ENCODE data around the gene DISP3. TPM values are rescaled to one million over a fixed set of nuclear protein-coding genes. Genes with fewer than 3 reads are reported as not detected.
"Not testable (repeated sequence)": the region's sequence is repeated elsewhere in the genome, so short reads cannot be mapped to it uniquely, and the experiment has no call there.

DISP3 gene
- polyA plus RNA-seq, 6 donors from 2014 or later, result 0.05 to 0.09 (median 0.05) TPM; not detected in 2

GRCh38 chr1:11569551-11569950 is 90.6 kb downstream of the DISP3 start:
- no peaks in the 10 kb centered on the region for H3K36me3 Mint-ChIP-seq
- H3K27ac Mint-ChIP-seq, result peak overlapping the region in 1 of 6 donors; percentile 28
- no peak overlapping the region for H3K4me3 Mint-ChIP-seq
- no peaks in the 10 kb centered on the region for H3K4me1 Mint-ChIP-seq
- DNase-seq, result no peak
- peaks cover 0 to 1% (median 0%) of the 10 kb centered on the region in 7 donors for H3K9me3 Mint-ChIP-seq
- ATAC-seq (ENCODE audit: low read depth in 2 of 2), result no peak
- H3K27me3 Mint-ChIP-seq, result peaks cover 18 to 36% (median 26%) of the 10 kb centered on the region in 3 donors

GRCh38 chr1:11569954-11570353 is 91.0 kb downstream of the DISP3 start:
- Mint-ChIP-seq H3K9me3 (peaks cover 0 to 1% (median 0%) of the 10 kb centered on the region in 7 donors), H3K4me1 (no peaks in the 10 kb centered on the region), H3K4me3 (no peak overlapping the region), H3K27ac (no peak overlapping the region), H3K36me3 (no peaks in the 10 kb centered on the region), H3K27me3 (peaks cover 18 to 36% (median 26%) of the 10 kb centered on the region in 3 donors)
- no peak for DNase-seq
- no peak for ATAC-seq (ENCODE audit: low read depth in 2 of 2)

GRCh38 chr1:11570821-11571380 is 91.9 kb downstream of the DISP3 start:
- H3K27me3 Mint-ChIP-seq, result peaks cover 18 to 38% (median 27%) of the 10 kb centered on the region in 3 donors

GRCh38 chr1:11571906-11572616 is 93.1 kb downstream of the DISP3 start:
- H3K9me3 Mint-ChIP-seq, result peaks cover 0 to 1% (median 0%) of the 10 kb centered on the region in 7 donors
- no peak overlapping the region for H3K4me3 Mint-ChIP-seq
- peaks cover 18 to 47% (median 38%) of the 10 kb centered on the region in 3 donors for H3K27me3 Mint-ChIP-seq
- no peak for DNase-seq
- H3K4me1 Mint-ChIP-seq, result no peaks in the 10 kb centered on the region
- H3K36me3 Mint-ChIP-seq, result no peaks in the 10 kb centered on the region
- no peak for ATAC-seq (ENCODE audit: low read depth in 2 of 2)
- no peak overlapping the region for H3K27ac Mint-ChIP-seq

More at GRCh38 chr1:11570821-11571380, 91.9 kb downstream of the DISP3 start:
- Mint-ChIP-seq H3K9me3 (peaks cover 0 to 1% (median 0%) of the 10 kb centered on the region in 7 donors), H3K36me3 (no peaks in the 10 kb centered on the region), H3K27ac (no peak overlapping the region), H3K4me1 (no peaks in the 10 kb centered on the region), H3K4me3 (no peak overlapping the region)
- ATAC-seq (ENCODE audit: low read depth in 2 of 2) (no peak), DNase-seq (no peak)

- H3K9me3 Mint-ChIP-seq, result peaks cover 0 to 1% (median 0%) of the 10 kb centered on the region in 7 donors
- H3K36me3 Mint-ChIP-seq, result no peaks in the 10 kb centered on the region
- H3K4me1 Mint-ChIP-seq, result no peaks in the 10 kb centered on the region
- no peak for DNase-seq
- H3K27ac Mint-ChIP-seq, result no peak overlapping the region
- H3K4me3 Mint-ChIP-seq, result peak overlapping the region in 1 of 8 donors; percentile 75
- no peak for ATAC-seq (ENCODE audit: low read depth in 2 of 2)
- peaks cover 17 to 51% (median 43%) of the 10 kb centered on the region in 3 donors for H3K27me3 Mint-ChIP-seq
Measured at GRCh38 chr1:11573116-11573692, 94.2 kb downstream of the DISP3 start.

- H3K36me3 Mint-ChIP-seq, result no peaks in the 10 kb centered on the region
- H3K4me3 Mint-ChIP-seq, result no peak overlapping the region
- H3K27ac Mint-ChIP-seq, result no peak overlapping the region
- H3K9me3 Mint-ChIP-seq, result no peaks in the 10 kb centered on the region
- ATAC-seq (ENCODE audit: low read depth in 2 of 2), result no peak
- DNase-seq, result no peak
- H3K4me1 Mint-ChIP-seq, result no peaks in the 10 kb centered on the region
- H3K27me3 Mint-ChIP-seq, result peaks cover 13 to 39% (median 31%) of the 10 kb centered on the region in 3 donors
Measured at GRCh38 chr1:11575553-11575952, 96.6 kb downstream of the DISP3 start.

GRCh38 chr1:11576109-11576875 is 97.3 kb downstream of the DISP3 start:
- H3K9me3 Mint-ChIP-seq, result no peaks in the 10 kb centered on the region
- H3K27ac Mint-ChIP-seq, result no peak overlapping the region
- H3K36me3 Mint-ChIP-seq, result no peaks in the 10 kb centered on the region
- H3K4me1 Mint-ChIP-seq, result no peaks in the 10 kb centered on the region
- no peak overlapping the region for H3K4me3 Mint-ChIP-seq
- ATAC-seq (ENCODE audit: low read depth in 2 of 2) (no peak), DNase-seq (no peak)
- H3K27me3 Mint-ChIP-seq, result peaks cover 17 to 33% (median 32%) of the 10 kb centered on the region in 3 donors

- no peak overlapping the region for H3K4me3 Mint-ChIP-seq
- peaks cover 0 to 2% (median 0%) of the 10 kb centered on the region in 7 donors for H3K9me3 Mint-ChIP-seq
- ATAC-seq (ENCODE audit: low read depth in 2 of 2) (no peak), DNase-seq (no peak)
- H3K27me3 Mint-ChIP-seq, result peaks cover 11 to 44% (median 30%) of the 10 kb centered on the region in 3 donors
- H3K4me1 Mint-ChIP-seq, result no peaks in the 10 kb centered on the region
- no peak overlapping the region for H3K27ac Mint-ChIP-seq
- no peaks in the 10 kb centered on the region for H3K36me3 Mint-ChIP-seq
Measured at GRCh38 chr1:11578004-11578403, 99.0 kb downstream of the DISP3 start.

- ATAC-seq (ENCODE audit: low read depth in 2 of 2) (no peak), DNase-seq (no peak)
- H3K4me3 Mint-ChIP-seq, result no peak overlapping the region
- H3K27ac Mint-ChIP-seq, result no peak overlapping the region
- peaks cover 0 to 2% (median 0%) of the 10 kb centered on the region in 7 donors for H3K9me3 Mint-ChIP-seq
- H3K4me1 Mint-ChIP-seq, result no peaks in the 10 kb centered on the region
- peaks cover 9 to 59% (median 34%) of the 10 kb centered on the region in 3 donors for H3K27me3 Mint-ChIP-seq
- H3K36me3 Mint-ChIP-seq, result no peaks in the 10 kb centered on the region
Measured at GRCh38 chr1:11579506-11579905, 100.6 kb downstream of the DISP3 start.

- not testable (repeated sequence) for H3K4me3 Mint-ChIP-seq; ATAC-seq (ENCODE audit: low read depth in 2 of 2); H3K9me3 Mint-ChIP-seq; H3K4me1 Mint-ChIP-seq; H3K27ac Mint-ChIP-seq; H3K36me3 Mint-ChIP-seq; DNase-seq
- H3K27me3 Mint-ChIP-seq, result peaks cover 9 to 64% (median 38%) of the 10 kb centered on the region in 3 donors
Measured at GRCh38 chr1:11580049-11580448, 101.1 kb downstream of the DISP3 start.

GRCh38 chr1:11581445-11581991 is 102.6 kb downstream of the DISP3 start:
- Mint-ChIP-seq H3K4me3 (no peak overlapping the region), H3K27me3 (peaks cover 9 to 62% (median 41%) of the 10 kb centered on the region in 3 donors), H3K36me3 (no peaks in the 10 kb centered on the region), H3K9me3 (peaks cover 0 to 2% (median 0%) of the 10 kb centered on the region in 7 donors), H3K4me1 (no peaks in the 10 kb centered on the region), H3K27ac (no peak overlapping the region)
- ATAC-seq (ENCODE audit: low read depth in 2 of 2) (no peak), DNase-seq (no peak)

GRCh38 chr1:11585389-11585788 is 106.4 kb downstream of the DISP3 start:
- DNase-seq, result no peak
- peaks cover 11 to 54% (median 38%) of the 10 kb centered on the region in 3 donors for H3K27me3 Mint-ChIP-seq
- peaks cover 0 to 5% (median 0%) of the 10 kb centered on the region in 7 donors for H3K9me3 Mint-ChIP-seq
- no peak for ATAC-seq (ENCODE audit: low read depth in 2 of 2)
- H3K27ac Mint-ChIP-seq, result no peak overlapping the region
- H3K4me1 Mint-ChIP-seq, result no peaks in the 10 kb centered on the region
- H3K4me3 Mint-ChIP-seq, result no peak overlapping the region
- no peaks in the 10 kb centered on the region for H3K36me3 Mint-ChIP-seq

Data from naive B cell (primary cell).